MM.1S (cell line): ENCODE data around the gene DPH7.
"Not testable (repeated sequence)": the region's sequence is repeated elsewhere in the genome, so short reads cannot be mapped to it uniquely, and the experiment has no call there.

Source experiments
- DNase-seq: peaks from one replicate; pipeline ENCODE4 v3.0.0-alpha.2; 2015
- H2AFZ ChIP-seq: fragments of 300-600 bp; sonication (generic); 2 replicates; pipeline ENCODE4 v1.6.0; 2016; ENCODE audit warnings: antibody characterized with exemption, low read length
- H3F3A ChIP-seq: fragments of 300-600 bp; sonication (generic); 2 replicates; pipeline ENCODE4 v1.6.1; 2016; ENCODE audit warnings: mild to moderate bottlenecking, antibody characterized with exemption, low read length, moderate library complexity, mixed read lengths; ENCODE audit not compliant: insufficient read depth
- H3K27ac ChIP-seq: fragments of 300-600 bp; sonication (generic); 2 replicates; pipeline ENCODE4 v1.5.1; 2016; ENCODE audit warnings: mild to moderate bottlenecking, low read length
- H3K27me3 ChIP-seq: fragments of 300-600 bp; sonication (generic); replicated peaks from 2 replicates; pipeline ENCODE4 v1.6.0; 2016; ENCODE audit warnings: low read length; ENCODE audit not compliant: insufficient read depth
- H3K36me3 ChIP-seq: fragments of 300-600 bp; sonication (generic); replicated peaks from 2 replicates; pipeline ENCODE4 v1.6.1; 2016; ENCODE audit warnings: mild to moderate bottlenecking, low read length, mixed read lengths; ENCODE audit not compliant: insufficient read depth
- H3K4me1 ChIP-seq: fragments of 300-600 bp; sonication (generic); 2 replicates; pipeline ENCODE4 v1.6.1; 2016; ENCODE audit warnings: low read length, mixed read lengths
- H3K4me2 ChIP-seq: fragments of 300-600 bp; sonication (generic); 2 replicates; pipeline ENCODE4 v1.6.0; 2016; ENCODE audit warnings: low read depth, low read length
- H3K4me3 ChIP-seq: fragments of 300-600 bp; sonication (generic); 2 replicates; pipeline ENCODE4 v1.5.1; 2016; ENCODE audit warnings: low read length, mixed read lengths
- H3K79me2 ChIP-seq: fragments of 300-600 bp; sonication (generic); 2 replicates; pipeline ENCODE4 v1.6.1; 2016; ENCODE audit warnings: mixed run types, low read length, mixed read lengths
- H3K9ac ChIP-seq: fragments of 300-600 bp; sonication (generic); 2 replicates; pipeline ENCODE4 v1.6.1; 2016; ENCODE audit warnings: low read length, mixed read lengths
- H3K9me2 ChIP-seq: fragments of 300-600 bp; sonication (generic); replicated peaks from 2 replicates; pipeline ENCODE4 v1.6.1; 2016; ENCODE audit warnings: mild to moderate bottlenecking, low read length, mixed read lengths; ENCODE audit not compliant: insufficient read depth
- H3K9me3 ChIP-seq: fragments of 300-600 bp; sonication (generic); replicated peaks from 2 replicates; pipeline ENCODE4 v1.6.1; 2016; ENCODE audit warnings: mild to moderate bottlenecking, low read length, mixed read lengths; ENCODE audit not compliant: insufficient read depth
- H4K20me1 ChIP-seq: fragments of 300-600 bp; sonication (generic); 2 replicates; pipeline ENCODE4 v1.6.1; 2016; ENCODE audit warnings: mild to moderate bottlenecking, low read length, moderate library complexity, mixed read lengths; ENCODE audit not compliant: insufficient read depth
- CTCF ChIP-seq: fragments of 300-600 bp; sonication (generic); IDR thresholded peaks from 2 replicates; pipeline ENCODE4 v1.5.1; 2016; ENCODE audit warnings: antibody characterized with exemption, low read length, mixed read lengths
- EZH2 ChIP-seq: fragments of 300-600 bp; sonication (generic); optimal IDR thresholded peaks from 2 replicates; pipeline ENCODE3; 2017; ENCODE audit warnings: low read depth, mild to moderate bottlenecking, antibody characterized with exemption, low read length, mixed read lengths
- EZH2phosphoT487 ChIP-seq: fragments of 300-600 bp; sonication (generic); IDR thresholded peaks from 2 replicates; pipeline ENCODE4 v1.6.1; 2018; ENCODE audit warnings: antibody characterized with exemption, low read length

The DPH7 gene

GRCh38 chr9:137575364-137575715 is 3.4 kb downstream of the DPH7 start:
- peak overlapping the region; percentile 92 for H3K4me2 ChIP-seq

GRCh38 chr9:137574192-137574591 is 4.5 kb downstream of the DPH7 start:
- Histone ChIP-seq H3K4me1 (peaks cover 34% of the 10 kb centered on the region), H3K79me2 (peaks cover 69% of the 10 kb centered on the region), H4K20me1 (no peaks in the 10 kb centered on the region), H2AFZ (no peak overlapping the region), H3K9me2 (no peaks in the 10 kb centered on the region), H3K27ac (peak overlapping the region; percentile 94; the same call in 1 of the 2 replicates), H3K36me3 (peaks cover 12% of the 10 kb centered on the region), H3K4me2 (peak overlapping the region; percentile 92; the same call in 1 of the 2 replicates), H3K9ac (peak overlapping the region; percentile 71; the same call in 1 of the 2 replicates), H3K4me3 (no peak overlapping the region), H3K9me3 (no peaks in the 10 kb centered on the region), H3K27me3 (no peaks in the 10 kb centered on the region), H3F3A (peaks cover 26% of the 10 kb centered on the region)
- no peak for TF ChIP-seq CTCF
- no peak for TF ChIP-seq EZH2phosphoT487
- no peak for TF ChIP-seq EZH2
- no peak for DNase-seq

More at GRCh38 chr9:137575364-137575715, 3.4 kb downstream of the DPH7 start:
- Histone ChIP-seq H4K20me1 (no peaks in the 10 kb centered on the region), H3K9ac (peak overlapping the region; percentile 71), H3K4me3 (peak overlapping the region; percentile 94), H3K9me2 (no peaks in the 10 kb centered on the region), H3K27me3 (no peaks in the 10 kb centered on the region), H3K9me3 (no peaks in the 10 kb centered on the region), H3K27ac (peak overlapping the region; percentile 94), H3F3A (peaks cover 26% of the 10 kb centered on the region), H3K4me1 (peaks cover 34% of the 10 kb centered on the region), H3K36me3 (peaks cover 12% of the 10 kb centered on the region), H2AFZ (no peak overlapping the region), H3K79me2 (peaks cover 60% of the 10 kb centered on the region)
- peak; percentile 90 for DNase-seq
- TF ChIP-seq EZH2phosphoT487 = no peak

GRCh38 chr9:137570566-137570965 is 8.2 kb downstream of the DPH7 start:
- Histone ChIP-seq H2AFZ (no peak overlapping the region), H3K36me3 (peaks cover 12% of the 10 kb centered on the region), H3K4me2 (no peak overlapping the region), H3K4me1 (peaks cover 14% of the 10 kb centered on the region), H3K79me2 (peaks cover 45% of the 10 kb centered on the region), H3K27me3 (no peaks in the 10 kb centered on the region), H3F3A (peaks cover 9% of the 10 kb centered on the region), H3K9me2 (no peaks in the 10 kb centered on the region), H3K9ac (no peak overlapping the region), H3K9me3 (no peaks in the 10 kb centered on the region), H4K20me1 (no peaks in the 10 kb centered on the region), H3K4me3 (no peak overlapping the region), H3K27ac (no peak overlapping the region)
- DNase-seq = no peak
- TF ChIP-seq EZH2phosphoT487 (no peak), EZH2 (no peak), CTCF (no peak)

GRCh38 chr9:137569609-137570203 is 9.0 kb downstream of the DPH7 start:
- H3K36me3 ChIP-seq = peaks cover 12% of the 10 kb centered on the region
- H3K27me3 ChIP-seq = no peaks in the 10 kb centered on the region
- DNase-seq = no peak
- no peak overlapping the region for H3K9ac ChIP-seq
- no peak overlapping the region for H3K4me2 ChIP-seq
- H3K27ac ChIP-seq = no peak overlapping the region
- no peaks in the 10 kb centered on the region for H4K20me1 ChIP-seq
- H3K4me1 ChIP-seq = peaks cover 6% of the 10 kb centered on the region
- no peak overlapping the region for H3K4me3 ChIP-seq
- TF ChIP-seq CTCF (no peak), EZH2phosphoT487 (no peak), EZH2 (no peak)
- no peaks in the 10 kb centered on the region for H3K9me2 ChIP-seq
- no peak overlapping the region for H2AFZ ChIP-seq
- H3F3A ChIP-seq = peaks cover under 1% of the 10 kb centered on the region; the same call in 1 of the 2 replicates
- no peaks in the 10 kb centered on the region for H3K9me3 ChIP-seq
- H3K79me2 ChIP-seq = peaks cover 39% of the 10 kb centered on the region

GRCh38 chr9:137568445-137568844 is 10.3 kb downstream of the DPH7 start:
- H3K36me3 ChIP-seq, H3K4me3 ChIP-seq, H3K4me2 ChIP-seq: not testable (repeated sequence)

More at GRCh38 chr9:137568445-137568844, 10.3 kb downstream of the DPH7 start:
- not testable (repeated sequence) for H3K9ac ChIP-seq, H3K27ac ChIP-seq, H2AFZ ChIP-seq, H4K20me1 ChIP-seq, H3F3A ChIP-seq, DNase-seq, H3K9me2 ChIP-seq, H3K4me1 ChIP-seq, H3K27me3 ChIP-seq, H3K9me3 ChIP-seq
- peaks cover 28% of the 10 kb centered on the region for H3K79me2 ChIP-seq
